HG03575 (cell line): ENCODE results near the gene RAB11FIP3.

Experiments
- ATAC-seq: cut with Tn5 transposase; IDR thresholded peaks from one replicate; pipeline ENCODE4 v1.9.1; 2021; ENCODE audit not compliant: unreplicated experiment, insufficient number of reproducible peaks, low FRiP score; ENCODE audit errors: extremely low read depth

The RAB11FIP3 gene

DNA sequence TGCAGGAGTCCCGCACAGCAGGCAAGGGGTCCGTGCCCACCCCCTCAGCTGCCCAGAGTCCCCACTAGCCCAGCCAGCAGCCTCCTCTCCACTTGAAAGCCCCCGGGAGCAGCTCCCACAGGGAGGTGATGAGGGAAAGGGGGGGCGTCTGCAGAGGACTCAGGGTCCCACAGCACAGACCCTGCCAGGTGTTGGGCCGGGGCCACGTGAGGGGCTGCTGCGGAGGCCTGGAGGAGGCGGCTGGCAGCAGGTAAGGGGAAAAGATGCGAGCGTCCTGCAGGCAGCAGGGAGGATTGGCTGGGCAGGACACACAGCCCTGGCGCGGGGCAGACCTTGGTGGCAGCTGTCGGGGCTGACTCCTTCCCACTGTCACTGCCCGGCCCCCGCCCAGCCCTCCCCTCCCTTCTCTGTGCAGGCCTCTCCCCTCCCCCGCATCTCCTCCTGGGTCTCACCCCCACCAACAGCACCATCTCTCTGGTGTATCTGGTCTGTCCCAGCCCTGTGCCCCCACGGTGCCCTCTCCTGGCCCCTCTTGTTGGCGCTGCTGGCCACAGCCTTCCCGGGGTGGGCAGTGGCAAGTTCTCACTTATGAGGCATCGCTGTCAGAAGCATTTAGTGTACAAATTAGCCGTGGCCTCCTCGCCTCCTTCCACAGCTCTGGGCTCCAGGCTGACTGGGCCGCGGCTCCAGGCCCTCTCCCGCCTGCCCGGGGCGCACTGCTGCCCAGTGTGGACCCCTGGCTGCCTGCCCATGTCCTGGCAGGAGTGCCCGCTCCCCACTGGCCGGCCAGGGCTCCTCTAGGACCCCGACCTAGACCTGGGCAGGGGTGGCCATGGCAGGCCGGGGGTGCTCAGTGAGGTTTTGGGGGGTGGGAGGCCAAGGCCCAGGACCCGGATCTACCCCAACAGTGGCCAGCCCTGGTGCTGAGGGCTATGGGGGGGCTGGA is 130.4 kb downstream of the RAB11FIP3 start:
- ATAC-seq, result no peak

DNA sequence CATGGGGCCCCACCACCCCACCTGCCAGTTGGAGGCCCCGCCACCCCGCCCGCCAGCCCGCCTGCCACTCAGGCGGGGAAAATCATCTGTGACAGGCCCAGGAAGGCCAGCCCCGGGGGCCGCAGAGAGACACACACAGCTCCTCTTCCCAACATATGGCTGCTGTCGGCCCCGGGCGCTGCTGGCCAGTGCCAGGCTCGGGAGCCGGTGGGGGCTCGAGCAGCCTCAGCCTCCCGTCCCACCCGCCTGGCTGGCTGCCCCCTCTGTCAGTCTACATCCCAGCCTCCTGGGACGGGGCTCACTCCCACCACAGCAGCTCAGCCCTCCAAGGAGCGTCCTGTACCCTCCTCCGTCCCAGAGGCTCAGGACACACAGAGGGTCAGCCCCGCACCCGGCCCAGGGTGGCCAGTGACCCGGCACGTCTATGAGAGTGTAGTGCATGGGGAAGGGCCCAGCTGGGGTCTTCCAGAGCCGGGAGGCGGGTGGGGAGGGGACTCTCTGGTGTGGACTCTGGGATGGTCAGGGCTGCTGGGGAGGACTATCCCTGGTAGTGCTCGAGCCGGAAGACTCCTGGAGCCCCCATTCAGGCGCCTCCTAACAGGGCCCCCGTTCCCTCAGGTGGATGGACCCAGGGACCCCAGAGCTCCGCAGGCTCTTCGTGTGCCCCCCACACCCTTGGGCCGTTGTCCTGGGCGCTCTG is 131.2 kb downstream of the RAB11FIP3 start:
- ATAC-seq, result no peak

DNA sequence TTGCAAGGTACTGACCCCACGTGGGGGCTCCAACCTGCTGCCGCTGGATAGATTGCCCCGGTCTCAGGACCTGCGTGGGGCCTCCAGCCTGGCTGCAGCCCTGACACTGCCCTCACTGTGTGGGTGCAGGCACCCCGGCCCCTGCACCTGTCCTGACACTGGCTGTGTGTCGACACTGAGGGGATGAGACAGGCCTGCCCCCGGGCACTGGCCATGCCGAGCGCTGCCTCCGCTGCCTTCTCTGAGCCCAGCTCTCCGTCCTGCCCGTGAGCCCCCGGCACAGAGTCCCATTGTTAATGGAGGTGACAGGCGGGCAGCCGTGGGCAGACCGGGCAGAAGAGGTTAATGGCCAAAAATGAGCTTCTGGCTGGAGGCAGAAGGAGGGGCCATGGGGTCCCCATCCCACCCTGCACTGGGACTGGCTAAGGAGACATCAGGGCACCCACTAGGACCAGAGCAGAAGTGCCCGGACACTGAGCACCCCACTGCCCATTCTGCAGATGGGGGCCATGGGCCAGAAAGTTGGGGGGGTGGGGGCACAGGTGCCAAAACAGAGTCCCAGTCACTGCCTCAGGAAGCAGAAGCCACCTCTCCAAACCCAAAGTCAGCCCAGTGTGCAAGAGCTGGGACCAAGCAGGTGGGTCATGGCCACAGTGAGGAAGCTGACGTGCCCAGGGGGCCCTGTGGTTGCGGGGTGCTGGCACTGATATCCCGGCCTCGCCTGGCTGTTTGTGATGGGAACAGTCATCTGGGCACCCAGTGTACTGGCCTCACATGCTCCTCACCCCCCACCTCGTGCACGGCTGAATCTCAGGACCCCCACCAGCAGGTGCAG is 132.2 kb downstream of the RAB11FIP3 start:
- no peak for ATAC-seq

DNA sequence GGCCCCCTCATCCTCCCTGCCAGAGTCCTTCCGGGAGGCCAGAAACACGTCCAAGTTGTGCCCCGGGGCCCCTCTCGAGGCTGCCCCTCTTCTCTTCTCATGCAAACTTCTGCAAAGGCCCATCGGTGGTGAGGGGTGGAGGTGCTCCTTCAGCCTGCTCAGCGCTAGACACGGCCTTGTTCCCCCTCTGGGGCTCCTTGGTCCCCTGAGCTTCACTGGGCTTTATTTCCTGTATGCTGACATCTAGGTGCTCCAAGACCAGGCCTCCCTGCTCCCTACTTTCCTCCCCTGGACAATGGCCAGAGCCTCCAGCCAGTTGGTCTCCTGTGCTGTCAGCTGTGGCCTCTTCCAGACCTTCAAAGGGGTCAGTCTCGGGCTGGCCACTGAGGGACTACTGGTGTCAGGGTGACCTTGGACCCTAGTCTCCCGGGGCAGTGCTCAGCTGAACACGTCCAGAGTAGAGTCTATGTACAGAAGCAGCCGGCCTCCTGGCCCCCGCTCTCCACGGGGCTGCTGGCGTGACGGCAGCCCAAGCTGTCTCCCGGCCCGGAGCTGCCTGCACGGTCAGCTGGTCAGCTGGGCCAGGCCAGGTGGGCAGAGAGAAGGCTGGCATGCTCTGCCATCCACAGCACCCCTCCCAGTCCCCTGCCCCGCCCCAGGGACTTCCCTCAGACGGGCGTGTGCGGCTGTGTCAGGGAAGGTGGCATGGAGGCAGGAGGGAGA is 133.0 kb downstream of the RAB11FIP3 start:
- no peak for ATAC-seq

DNA sequence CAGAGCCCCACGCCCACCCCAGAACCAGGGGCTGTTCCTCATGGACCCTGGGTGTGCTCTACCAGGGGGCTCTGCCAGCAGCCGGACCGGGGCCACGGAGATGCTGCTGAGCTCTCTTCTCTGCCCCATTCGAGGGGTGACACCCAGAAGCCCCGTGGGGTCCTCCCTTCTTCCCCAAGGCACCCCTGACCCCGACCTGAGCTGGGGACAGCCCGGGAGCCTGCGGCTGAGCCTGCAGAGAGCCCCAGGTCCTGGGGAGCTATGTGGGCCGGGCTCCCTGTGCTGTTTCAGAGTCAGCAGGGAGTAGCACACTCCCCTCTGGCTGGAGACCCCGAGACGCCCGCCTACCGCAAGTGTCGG is 133.6 kb downstream of the RAB11FIP3 start:
- no peak for ATAC-seq

DNA sequence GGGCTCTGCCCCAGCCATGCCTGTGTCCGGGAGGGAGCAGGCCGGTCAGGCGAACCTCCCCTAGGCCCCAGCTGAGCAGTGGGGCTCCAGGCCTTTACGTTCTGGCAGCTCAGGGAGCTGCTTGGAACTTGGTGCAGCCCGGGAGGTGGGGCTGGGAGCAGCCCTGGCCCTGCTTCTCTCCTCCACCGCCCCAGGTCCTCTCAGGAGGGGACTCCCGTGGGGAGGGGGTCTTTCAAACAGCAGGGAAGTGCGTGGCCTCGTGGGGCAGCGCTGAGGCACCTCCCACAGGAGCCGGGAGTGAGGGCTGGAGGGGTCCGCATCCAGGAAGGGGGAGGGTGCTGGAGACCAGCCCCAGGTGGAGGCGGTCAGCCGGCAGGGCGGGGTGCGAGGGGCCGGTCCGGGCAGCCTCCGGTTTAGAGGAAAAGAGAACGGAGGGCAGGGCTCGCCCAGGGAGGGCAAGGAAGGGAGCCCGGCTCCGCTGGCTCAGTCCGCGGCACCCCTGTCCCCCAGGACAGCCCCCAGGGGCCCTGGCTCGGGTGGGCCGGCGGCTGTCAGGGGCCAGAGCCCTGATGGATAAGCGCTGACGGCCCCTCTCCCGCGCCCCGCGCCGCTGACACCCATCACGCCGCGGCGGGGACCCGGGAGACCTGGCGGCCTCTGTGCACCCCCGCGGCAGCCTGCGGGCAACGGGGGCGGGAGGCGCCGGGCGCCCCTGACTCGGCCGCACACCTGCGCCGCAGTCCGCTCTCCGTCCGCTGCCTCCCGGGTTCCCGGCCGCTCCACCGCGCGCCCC is 134.2 kb downstream of the RAB11FIP3 start:
- no peak for ATAC-seq

DNA sequence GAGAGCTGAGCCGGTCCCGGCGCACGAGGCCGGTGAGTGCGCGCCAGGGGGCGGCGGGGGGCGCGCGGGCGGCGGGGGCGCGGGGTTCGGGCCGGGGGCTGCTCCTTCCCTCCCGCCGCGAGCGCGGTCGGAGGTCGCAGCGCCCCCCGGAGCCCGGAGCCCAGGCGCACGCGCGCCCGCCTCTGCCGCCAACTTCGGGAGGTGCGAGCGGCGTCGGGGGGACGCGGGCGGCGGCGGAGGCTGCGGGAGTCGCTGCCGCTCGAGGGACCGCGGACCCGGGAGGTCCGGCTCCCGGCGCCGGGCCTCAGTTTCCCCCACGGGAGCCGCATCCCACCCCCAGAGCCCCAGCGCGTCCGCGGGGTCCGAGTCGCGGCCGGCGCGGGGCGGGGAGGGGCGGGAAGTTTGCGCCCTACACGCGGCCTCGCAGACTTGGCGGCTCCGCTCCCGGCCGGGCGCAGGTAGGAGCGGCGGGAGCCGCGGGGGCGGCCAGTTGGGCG is 134.8 kb downstream of the RAB11FIP3 start, which contains the start of gene PRR35:
Gene PRR35 (plus strand): TSS at position 191 of the 497 bp plus-strand sequence. CDS start 2,901 bp downstream, outside the sequence.
- no peak for ATAC-seq

DNA sequence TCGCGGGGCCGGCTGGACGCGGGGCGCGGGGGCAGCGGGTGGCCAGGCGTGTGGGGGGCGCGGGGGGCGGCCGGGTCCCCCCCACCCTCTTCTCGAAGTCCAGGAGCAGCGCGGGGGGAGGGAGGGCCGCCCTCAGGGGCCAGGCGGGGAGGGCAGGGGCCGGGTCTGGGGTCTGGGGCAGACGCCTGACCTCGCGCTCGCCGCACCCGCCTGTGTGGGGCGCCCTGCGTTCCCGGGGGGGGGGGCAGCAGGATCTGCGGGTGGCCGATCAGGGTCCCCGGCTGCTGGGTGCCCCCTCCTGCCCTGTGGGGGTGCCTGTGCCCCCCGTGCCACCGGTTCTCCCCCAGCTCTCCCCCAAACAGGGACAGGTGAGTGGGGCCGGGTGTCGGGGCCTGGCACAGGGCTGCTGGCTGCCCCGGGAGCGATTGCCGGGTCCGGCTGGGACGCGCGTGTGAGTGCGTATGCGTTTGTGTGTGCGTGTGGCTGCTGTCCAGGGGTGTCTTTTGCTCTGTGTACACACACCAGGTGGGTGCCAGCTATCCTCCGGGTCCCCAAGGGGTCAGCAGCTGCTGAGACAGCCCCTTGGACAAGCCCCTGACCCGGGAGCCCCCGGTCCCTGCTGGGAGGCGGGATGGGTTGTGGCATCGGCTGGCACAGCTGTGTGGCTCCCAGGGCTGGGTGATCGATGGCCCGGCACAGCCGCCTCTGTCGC is 135.4 kb downstream of the RAB11FIP3 start:
- ATAC-seq, result no peak

DNA sequence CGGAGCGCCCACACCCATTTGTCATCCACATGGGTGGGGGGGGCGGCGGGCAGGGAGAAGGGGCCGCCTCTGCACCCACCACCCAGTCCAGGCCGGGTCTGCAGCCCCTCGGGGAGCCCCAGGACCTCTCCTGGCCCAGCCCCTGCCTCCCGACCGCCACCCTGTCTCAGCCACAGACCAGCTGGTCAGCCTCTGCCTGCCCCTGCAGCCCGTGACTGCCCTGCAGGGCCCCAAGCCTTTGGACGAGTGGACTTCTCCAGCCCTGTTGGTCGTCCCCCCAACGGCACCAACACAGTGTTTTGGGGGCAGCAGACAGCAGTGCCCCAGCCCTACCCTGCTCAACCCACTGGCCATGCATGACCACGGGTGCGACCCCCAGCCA is 136.0 kb downstream of the RAB11FIP3 start:
- no peak for ATAC-seq

DNA sequence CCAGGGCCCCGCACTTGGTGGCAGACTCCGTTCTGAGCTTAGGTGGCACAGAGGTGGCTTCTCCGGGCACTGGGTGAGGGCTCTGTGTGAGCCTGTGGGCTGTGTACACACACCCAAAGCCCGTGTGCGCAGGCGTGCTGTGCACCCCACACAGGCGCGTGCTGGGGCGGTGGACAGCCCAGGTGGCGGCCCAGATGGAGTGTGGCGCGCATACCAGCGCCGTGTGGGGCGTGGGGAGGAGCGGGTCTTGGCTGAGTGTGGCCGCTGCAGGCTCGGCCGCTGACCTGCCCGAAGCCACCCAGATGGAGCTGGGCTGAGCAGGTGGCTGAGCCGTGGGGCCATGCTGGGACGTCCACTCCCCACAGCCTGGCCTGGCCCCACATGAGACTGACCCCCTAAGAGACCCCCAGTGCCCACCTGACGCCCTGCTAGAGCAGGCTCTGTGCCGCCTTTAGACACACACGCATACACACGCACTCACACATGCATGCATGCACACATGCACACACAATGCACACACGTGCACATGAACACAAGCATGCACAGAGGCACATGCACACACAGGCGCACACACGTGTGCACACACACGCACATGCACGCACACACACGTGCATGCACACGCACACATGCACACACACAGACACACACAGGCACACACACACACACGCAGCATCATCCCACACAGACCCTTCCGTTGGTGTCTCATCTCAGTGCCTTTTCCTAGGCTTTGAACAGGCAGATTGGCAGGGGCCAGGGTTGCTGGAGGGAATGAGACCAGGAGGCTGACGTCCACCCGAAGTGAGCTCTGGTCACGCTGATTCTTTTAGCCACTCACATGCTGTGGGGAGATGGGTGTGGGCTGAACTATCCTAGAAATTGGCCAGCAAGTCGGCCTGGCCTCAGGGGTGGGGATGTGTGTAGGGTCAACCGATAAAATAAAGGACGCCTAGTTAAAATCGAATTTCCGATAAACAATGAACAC is 136.8 kb downstream of the RAB11FIP3 start:
- ATAC-seq, result no peak

DNA sequence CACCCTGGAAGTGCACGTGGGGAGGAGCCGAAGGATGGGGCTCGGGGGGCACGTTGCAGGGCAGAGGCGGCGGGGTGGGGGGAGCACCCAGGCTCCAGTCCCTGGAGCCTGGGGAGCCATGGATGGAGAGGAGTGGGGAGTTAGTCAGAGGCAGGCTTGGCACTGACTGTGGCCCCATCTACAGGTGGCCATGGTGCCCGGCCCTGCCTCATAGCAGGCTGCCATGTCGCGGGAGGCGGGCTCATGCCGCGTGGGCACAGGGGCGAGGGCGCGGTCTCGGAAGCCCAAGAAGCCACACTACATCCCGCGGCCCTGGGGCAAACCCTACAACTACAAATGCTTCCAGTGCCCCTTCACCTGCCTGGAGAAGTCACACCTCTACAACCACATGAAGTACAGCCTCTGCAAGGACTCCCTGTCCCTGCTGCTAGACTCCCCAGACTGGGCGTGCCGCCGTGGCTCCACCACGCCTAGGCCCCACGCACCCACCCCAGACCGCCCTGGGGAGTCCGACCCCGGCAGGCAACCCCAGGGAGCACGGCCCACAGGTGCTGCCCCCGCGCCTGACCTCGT is 137.7 kb downstream of the RAB11FIP3 start:
- no peak for ATAC-seq

DNA sequence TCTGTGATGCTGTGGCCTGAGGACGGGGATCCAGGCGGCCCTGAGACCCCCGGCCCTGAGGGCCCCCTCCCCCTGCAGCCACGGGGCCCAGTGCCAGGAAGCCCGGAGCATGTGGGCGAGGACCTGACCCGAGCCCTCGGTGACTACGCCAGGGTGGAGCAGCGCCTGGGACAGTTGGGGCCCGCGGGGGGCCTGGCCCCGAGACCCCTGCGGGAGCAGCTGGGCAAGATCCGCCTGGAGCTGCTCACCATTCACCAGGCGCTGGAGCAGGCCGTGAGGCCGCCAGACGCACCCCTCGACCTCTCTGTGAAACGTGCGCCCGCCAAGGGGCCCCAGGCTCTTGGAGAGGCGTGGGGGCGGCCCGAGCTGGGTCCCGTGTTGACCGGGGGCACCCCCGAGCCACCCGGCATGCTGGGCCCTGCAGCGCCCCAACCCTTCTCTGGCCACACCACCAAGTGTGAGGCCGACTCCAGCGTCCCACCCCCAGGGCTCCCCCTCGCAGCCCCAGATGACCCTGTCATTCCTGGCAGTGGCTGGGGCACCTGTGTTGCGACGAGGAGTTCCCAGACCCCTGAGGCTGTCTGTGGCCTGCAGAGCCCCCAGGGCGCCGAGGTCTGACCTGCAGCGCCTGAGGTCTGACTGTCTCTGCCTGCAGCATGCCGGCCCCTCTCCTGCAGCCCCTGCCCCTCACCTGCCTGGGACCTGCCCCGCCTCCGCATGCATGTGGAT is 139.4 kb downstream of the RAB11FIP3 start:
- ATAC-seq, result no peak

DNA sequence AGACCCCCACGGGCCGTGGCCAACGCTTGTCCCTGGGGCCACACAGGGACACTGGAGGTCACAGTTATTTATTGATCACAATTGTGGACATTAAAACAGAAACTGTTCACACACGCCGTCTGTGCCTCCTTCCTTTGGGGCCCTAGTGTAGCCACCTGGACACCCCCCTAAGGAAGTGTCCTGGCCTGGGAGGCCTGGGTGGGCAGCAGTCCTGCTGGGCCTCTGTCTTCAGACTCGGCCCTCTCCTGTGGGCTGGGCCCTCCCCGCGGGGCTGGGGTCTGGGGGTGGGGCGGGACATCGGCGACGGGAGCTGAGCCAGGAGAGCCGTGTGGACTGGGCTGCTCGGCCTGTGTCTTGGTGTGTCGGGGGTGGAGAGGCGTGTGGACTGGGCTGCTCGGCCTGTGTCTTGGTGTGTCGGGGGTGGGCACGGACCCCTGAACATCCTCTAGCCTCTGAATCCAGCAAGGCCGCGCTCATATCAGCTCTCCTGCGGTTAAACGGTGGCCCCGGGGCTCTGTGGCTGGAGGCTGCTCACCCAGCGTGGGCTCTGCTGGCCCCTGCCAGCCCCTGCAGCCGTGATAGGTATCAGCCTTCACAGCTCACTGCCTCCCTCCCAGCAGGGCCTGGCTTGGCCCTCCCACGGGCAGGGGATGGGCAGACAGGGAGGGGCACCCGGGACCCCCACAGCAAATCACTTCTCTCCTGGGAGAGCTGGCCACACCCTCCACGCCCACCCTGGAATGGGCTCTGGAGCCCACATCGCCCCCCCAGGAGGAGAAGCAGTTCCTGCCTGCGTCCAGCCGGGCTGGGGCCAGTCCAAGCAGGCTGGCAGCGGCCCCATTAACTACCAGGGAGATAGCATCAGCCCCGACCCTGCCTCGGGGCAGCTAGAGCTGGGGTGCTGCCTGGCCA is 140.2 kb downstream of the RAB11FIP3 start:
- no peak for ATAC-seq
